Upper lobe of right lung (tissue), 1 donor: ENCODE results near the gene ZNF773. TPM values are rescaled to one million over a fixed set of nuclear protein-coding genes. Genes with fewer than 3 reads are reported as not detected.
"Not testable (repeated sequence)": the region's sequence is repeated elsewhere in the genome, so short reads cannot be mapped to it uniquely, and the experiment has no call there.

Experiments
- ATAC-seq: fragments of 200-7000 bp; cut with Tn5 transposase; one replicate; pipeline ENCODE4 v1.9.1; 2020; ENCODE audit warnings: mild to moderate bottlenecking, moderate library complexity
- DNase-seq: peaks from one replicate; pipeline ENCODE4 v3.0.0-alpha.2; 2020
- H3K27ac ChIP-seq: fragments of 200-600 bp; one replicate; pipeline ENCODE4 v1.8.0; 2022
- H3K27me3 ChIP-seq: fragments of 200-600 bp; one replicate; pipeline ENCODE4 v1.8.0; 2022; ENCODE audit warnings: mild to moderate bottlenecking
- H3K36me3 ChIP-seq: fragments of 200-600 bp; one replicate; pipeline ENCODE4 v1.8.0; 2022
- H3K4me1 ChIP-seq: fragments of 200-600 bp; one replicate; pipeline ENCODE4 v1.8.0; 2022
- H3K4me3 ChIP-seq: fragments of 200-600 bp; one replicate; pipeline ENCODE4 v1.8.0; 2022; ENCODE audit warnings: mild to moderate bottlenecking
- H3K9me3 ChIP-seq: fragments of 200-600 bp; one replicate; pipeline ENCODE4 v1.8.0; 2022
- intact Hi-C: fragments of 100-400 bp; cut with DNase I; formaldehyde crosslinking; loops from one replicate; pipeline ENCODE4 v1.11.0; 2022
- total RNA-seq: library from RNA; stranded (reverse); fragmentation: NEBNext Ultra II Directional; extraction: Animal tissue kit (Norgen Biotek cat#: 25700); gene quantifications from one replicate; pipeline ENCODE4 v1.2.1, GENCODE V29; 2021
- TF ChIP-seq, protein P1 (sequence below): fragments of 200-600 bp; IDR thresholded peaks from one replicate; pipeline ENCODE4 v1.8.0; 2022; ENCODE audit warnings: antibody characterized with exemption
- donor health status: DM: no; HTN: yes; CAD: no; lungs with severe emphysema.

ZNF773 gene
- total RNA-seq, 1 donor from 2014 or later = 7.1 TPM

- H3K9me3 ChIP-seq = peaks cover 34% of the 10 kb centered on the region
These were observed 22.3 kb upstream of the ZNF773 start, which contains the start of gene ZNF772 for GRCh38 chr19:57477191-57478008. Gene ZNF772, minus strand, starts transcription at chr19:57477566. Its CDS starts 257 bp downstream, at chr19:57477309.

GRCh38 chr19:57487477-57488298 is 12.1 kb upstream of the ZNF773 start, which contains the start of gene ZNF419:
Gene ZNF419, plus strand, starts transcription at chr19:57487750. Its CDS starts 201 bp downstream, at chr19:57487951.
- peak; percentile 97 for DNase-seq
- H3K4me1 ChIP-seq, H3K9me3 ChIP-seq, intact Hi-C loops, H3K27me3 ChIP-seq: not testable (repeated sequence)
- peak within 1 kb of the TSS; percentile 97 for H3K4me3 ChIP-seq
- H3K36me3 ChIP-seq = peaks cover 16% of the 10 kb centered on the region
- peak; percentile 99 for ATAC-seq
- peak within 1 kb of the TSS; percentile 88 for H3K27ac ChIP-seq

More at GRCh38 chr19:57477191-57478008, 22.3 kb upstream of the ZNF773 start, which contains the start of gene ZNF772:
- TF ChIP-seq, protein P1, sequence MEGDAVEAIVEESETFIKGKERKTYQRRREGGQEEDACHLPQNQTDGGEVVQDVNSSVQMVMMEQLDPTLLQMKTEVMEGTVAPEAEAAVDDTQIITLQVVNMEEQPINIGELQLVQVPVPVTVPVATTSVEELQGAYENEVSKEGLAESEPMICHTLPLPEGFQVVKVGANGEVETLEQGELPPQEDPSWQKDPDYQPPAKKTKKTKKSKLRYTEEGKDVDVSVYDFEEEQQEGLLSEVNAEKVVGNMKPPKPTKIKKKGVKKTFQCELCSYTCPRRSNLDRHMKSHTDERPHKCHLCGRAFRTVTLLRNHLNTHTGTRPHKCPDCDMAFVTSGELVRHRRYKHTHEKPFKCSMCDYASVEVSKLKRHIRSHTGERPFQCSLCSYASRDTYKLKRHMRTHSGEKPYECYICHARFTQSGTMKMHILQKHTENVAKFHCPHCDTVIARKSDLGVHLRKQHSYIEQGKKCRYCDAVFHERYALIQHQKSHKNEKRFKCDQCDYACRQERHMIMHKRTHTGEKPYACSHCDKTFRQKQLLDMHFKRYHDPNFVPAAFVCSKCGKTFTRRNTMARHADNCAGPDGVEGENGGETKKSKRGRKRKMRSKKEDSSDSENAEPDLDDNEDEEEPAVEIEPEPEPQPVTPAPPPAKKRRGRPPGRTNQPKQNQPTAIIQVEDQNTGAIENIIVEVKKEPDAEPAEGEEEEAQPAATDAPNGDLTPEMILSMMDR = peak; percentile 68
- Histone ChIP-seq H3K36me3 (peaks cover 12% of the 10 kb centered on the region), H3K27me3 (no peaks in the 10 kb centered on the region), H3K27ac (peak within 1 kb of the TSS; percentile 82), H3K4me1 (no peaks in the 10 kb centered on the region), H3K4me3 (peak within 1 kb of the TSS; percentile 81)
- ATAC-seq (peak; percentile 99), DNase-seq (peak; percentile 87)
- intact Hi-C loops = no loop called here

DNA sequence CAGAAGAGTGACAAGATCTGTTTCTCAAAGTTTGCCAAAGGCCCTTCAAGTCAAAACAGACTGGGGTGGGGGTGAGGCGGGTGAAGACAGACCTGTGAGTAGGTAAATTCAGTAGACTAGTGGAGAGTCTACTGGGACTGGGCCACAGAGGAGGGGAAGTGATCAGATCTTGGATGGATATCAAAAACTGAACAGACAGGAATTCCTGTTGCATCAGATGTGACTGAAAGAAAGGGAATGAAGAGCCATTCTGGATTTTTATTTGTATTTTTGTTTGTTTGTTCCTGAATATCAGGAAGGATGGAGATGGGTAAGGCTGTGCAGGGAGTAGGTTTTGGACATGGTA is 11.5 kb upstream of the ZNF773 start:
- H3K4me1 ChIP-seq, H3K27ac ChIP-seq, ATAC-seq, DNase-seq, H3K9me3 ChIP-seq, H3K27me3 ChIP-seq, intact Hi-C loops: not testable (repeated sequence)
- Histone ChIP-seq H3K4me3 (peak overlapping the region; percentile 19), H3K36me3 (peaks cover 21% of the 10 kb centered on the region)

DNA sequence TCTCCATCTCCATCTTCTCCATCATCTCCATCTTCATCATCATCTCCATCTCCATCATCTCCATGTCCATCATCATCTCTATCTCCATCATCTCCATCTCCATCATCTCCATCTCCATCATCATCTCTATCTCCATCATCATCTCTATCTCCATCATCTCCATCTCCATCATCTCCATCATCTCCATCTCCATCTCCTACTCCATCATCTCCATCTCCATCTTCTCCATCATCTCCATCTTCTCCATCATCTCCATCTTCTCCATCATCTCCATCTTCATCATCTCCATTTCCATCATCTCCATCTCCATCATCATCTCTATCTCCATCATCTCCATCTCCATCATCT is 432 bp upstream of the ZNF773 start:
- H3K4me1 ChIP-seq, H3K9me3 ChIP-seq, H3K4me3 ChIP-seq, DNase-seq, H3K36me3 ChIP-seq, H3K27me3 ChIP-seq, H3K27ac ChIP-seq, ATAC-seq, intact Hi-C loops: not testable (repeated sequence)

DNA sequence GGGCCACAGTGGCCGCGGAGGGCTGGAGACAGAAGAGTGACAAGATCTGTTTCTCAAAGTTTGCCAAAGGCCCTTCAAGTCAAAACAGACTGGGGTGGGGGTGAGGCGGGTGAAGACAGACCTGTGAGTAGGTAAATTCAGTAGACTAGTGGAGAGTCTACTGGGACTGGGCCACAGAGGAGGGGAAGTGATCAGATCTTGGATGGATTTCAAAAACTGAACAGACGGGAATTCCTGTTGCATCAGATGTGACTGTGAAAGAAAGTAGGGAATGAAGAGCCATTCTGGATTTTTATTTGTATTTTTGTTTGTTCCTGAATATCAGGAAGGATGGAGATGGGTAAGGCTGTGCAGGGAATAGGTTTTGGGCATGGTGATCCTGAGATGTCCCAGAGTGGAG is 662 bp downstream of the ZNF773 start:
- H3K4me3 ChIP-seq = peak overlapping the region; percentile 87
- not testable (repeated sequence) for ATAC-seq

GRCh38 chr19:57506163-57506562 is 6.4 kb downstream of the ZNF773 start:
- H3K4me3 ChIP-seq = no peak overlapping the region
- no peaks in the 10 kb centered on the region for H3K27me3 ChIP-seq
- ATAC-seq = no peak
- DNase-seq = no peak
- H3K36me3 ChIP-seq = peaks cover 29% of the 10 kb centered on the region
- TF ChIP-seq, protein P1 = no peak
- peaks cover 7% of the 10 kb centered on the region for H3K9me3 ChIP-seq
- no peaks in the 10 kb centered on the region for H3K4me1 ChIP-seq
- H3K27ac ChIP-seq = no peak overlapping the region
- intact Hi-C loops = no loop called here

More for the DNA sequence above, 662 bp downstream of the ZNF773 start:
- intact Hi-C loops, H3K4me1 ChIP-seq, H3K27ac ChIP-seq, H3K27me3 ChIP-seq, H3K36me3 ChIP-seq, H3K9me3 ChIP-seq, DNase-seq: not testable (repeated sequence)

GRCh38 chr19:57511484-57511883 is 11.7 kb downstream of the ZNF773 start:
- no peak overlapping the region for H3K27ac ChIP-seq
- ATAC-seq = no peak
- peaks cover 31% of the 10 kb centered on the region for H3K9me3 ChIP-seq
- no peaks in the 10 kb centered on the region for H3K4me1 ChIP-seq
- no peaks in the 10 kb centered on the region for H3K27me3 ChIP-seq
- DNase-seq = no peak
- H3K4me3 ChIP-seq = no peak overlapping the region
- H3K36me3 ChIP-seq = peaks cover 11% of the 10 kb centered on the region
- intact Hi-C loops = no loop called here
- TF ChIP-seq, protein P1 = no peak
